Measurements from ENCODE around the gene BMF. TPM values are rescaled to one million over a fixed set of nuclear protein-coding genes. Genes with fewer than 3 reads are reported as not detected.
A peak's percentile ranks its signal among the peaks of the same experiment; 100 is the strongest.
"Not testable (repeated sequence)": the region's sequence is repeated elsewhere in the genome, so short reads cannot be mapped to it uniquely, and the experiment has no call there.

BMF gene, protein sequence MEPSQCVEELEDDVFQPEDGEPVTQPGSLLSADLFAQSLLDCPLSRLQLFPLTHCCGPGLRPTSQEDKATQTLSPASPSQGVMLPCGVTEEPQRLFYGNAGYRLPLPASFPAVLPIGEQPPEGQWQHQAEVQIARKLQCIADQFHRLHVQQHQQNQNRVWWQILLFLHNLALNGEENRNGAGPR
- 7.4 and 10.4 TPM in 2 replicates for total RNA-seq
- 4.9 TPM for polyA plus RNA-seq (2012)

- peak; percentile 99 for DNase-seq (ENCODE audit: low read depth)
Observed at GRCh38 chr15:40108855-40109735, at the start of gene BMF. Gene BMF, minus strand, starts transcription at chr15:40108879. Its CDS starts 2,793 bp downstream, at chr15:40106086.

GRCh38 chr15:40157778-40158447, 49.2 kb upstream of the BMF start:
- no peak for DNase-seq (ENCODE audit: low read depth)

GRCh38 chr15:40155270-40155910, 46.7 kb upstream of the BMF start:
- DNase-seq (ENCODE audit: low read depth), result no peak

DNA sequence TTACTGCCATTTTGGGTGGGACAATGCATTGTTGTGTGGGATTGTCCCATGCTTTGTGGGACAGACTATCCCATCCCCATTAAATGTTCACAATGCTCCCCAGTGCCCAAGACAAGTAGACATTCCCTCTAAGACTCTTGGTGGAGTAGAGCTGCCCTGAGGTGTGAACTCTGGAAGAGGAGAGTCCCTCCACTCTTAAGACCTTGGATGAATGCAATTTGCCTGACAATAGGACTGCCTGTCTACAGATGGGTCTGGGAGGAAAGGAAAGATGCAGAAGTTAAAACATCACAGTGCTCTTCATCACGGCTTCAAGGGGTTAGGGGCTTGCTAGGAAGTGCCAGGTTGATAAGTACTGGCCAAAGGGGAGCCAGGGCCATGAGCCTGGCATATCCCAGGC, 46.1 kb upstream of the BMF start:
- DNase-seq (ENCODE audit: low read depth), result not testable (repeated sequence)

DNA sequence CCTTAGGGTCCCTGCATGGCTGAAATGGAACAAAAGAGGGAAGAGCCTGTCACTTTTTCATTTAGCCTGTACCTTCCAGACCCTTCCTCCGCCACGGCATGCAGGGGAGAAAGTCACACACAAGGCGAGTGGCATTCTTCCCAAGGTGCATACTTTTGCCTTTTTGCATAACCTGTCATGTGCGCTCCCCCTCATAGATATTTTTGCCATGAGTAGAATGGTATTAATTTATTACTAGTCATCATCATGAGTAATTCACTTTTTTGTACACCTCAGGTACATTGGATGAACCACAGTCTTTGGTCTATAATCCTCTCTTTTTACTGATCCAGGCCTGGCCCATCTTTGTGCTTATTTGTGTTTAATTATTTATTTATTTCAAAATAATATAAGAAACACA, 43.3 kb upstream of the BMF start:
- no peak for DNase-seq (ENCODE audit: low read depth)

DNA sequence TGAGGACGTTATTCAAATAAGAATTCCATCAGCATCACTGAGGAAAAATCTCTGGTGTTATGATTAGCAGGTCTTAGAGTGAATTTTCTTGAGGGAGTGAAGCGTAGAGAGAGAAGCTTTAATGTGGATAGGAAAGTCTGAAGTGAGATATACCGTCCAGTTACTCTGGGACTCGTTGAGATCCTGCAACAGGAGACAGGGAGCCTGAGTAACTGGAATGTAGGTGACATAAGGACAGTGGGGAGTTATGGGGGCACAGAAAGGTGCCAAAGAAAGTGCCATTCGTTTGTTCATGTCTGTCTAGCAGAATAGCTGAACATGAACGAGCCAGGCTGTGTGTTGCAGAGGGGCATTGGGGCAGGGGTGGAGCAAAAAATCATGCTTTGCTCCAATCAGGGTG, 42.8 kb upstream of the BMF start:
- no peak for DNase-seq (ENCODE audit: low read depth)

GRCh38 chr15:40150163-40150925, 41.7 kb upstream of the BMF start:
- peak; percentile 99 for DNase-seq (ENCODE audit: low read depth)

- no peak for DNase-seq (ENCODE audit: low read depth)
Observed at GRCh38 chr15:40149339-40149738, 40.7 kb upstream of the BMF start.

DNA sequence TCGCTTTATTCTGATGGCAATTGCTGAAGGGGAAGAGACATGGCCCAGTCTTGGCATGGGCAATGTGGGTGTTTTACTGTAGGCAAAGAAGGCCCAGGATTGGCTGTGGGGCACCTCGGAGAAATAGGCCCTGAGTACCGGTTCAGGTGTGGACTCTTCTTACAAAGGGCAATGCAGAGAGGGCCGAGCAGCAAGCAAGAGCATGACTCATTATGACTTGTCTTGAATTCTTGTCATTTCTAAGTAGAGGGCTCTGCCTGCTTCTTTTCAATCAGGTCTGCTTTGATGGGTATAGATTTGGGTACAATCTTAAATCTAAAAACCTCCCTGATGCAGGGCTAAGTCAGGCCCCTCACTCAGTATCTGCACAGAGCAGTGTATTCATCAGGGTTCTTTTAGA, 37.4 kb upstream of the BMF start:
- DNase-seq (ENCODE audit: low read depth), result no peak

GRCh38 chr15:40142428-40142827, 33.7 kb upstream of the BMF start:
- DNase-seq (ENCODE audit: low read depth), result no peak

DNA sequence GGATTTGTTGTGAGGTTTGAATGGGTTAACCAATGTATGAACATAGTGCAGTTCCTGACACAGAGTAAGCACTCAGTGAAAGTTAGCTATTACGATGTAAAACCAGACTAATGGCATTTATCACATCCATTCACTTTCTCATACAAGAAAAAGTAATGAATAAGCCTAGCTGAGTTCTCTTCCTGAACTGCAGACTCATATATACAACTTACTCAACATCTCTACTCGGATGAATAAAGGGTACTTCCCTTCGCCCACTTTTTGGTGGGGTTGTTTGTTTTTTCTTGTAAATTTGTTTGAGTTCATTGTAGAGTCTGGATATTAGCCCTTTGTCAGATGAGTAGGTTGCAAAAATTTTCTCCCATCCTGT, 29.5 kb upstream of the BMF start:
- DNase-seq (ENCODE audit: low read depth), result not testable (repeated sequence)

DNA sequence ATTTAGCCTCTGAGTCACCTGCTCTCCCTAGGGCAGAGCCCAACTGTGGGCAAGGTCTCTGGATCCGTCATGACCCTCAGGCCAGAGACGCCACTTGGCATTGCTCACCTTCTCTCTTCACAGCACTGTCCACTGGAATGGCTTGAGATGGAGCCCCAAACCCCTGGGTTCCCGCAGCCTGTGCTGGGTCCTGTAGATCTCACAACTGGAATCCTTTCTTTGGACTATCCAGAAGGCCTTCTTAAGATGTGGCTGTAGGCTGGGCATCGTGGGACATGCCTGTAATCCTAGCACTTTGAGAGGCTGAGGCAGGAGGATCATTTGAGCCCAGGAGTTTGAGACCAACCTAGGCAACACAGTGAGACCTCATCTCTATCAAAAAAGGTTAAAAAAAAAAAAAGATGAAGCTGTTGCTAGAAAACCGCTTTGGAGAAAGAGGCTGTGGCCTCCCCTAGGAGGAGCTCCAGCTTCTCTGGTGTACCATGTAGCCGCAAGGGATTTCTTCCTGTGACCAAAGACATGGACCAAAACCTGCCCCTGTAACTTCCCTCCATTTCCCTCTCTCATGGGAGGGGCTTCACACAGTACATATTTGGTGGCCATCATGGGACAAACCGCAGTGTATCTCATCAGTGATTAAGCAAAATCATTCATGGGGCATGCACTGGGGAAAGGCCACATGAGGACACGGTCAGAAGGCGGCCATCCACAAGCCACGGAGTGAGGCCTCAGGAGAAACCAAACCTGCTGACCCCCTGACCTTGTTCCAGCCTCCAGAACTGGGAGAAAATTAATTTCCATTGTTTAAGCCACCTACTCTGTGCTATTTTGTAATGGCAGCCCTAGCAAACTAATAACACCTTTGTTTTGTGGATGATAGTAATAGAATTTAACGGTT, 28.9 kb upstream of the BMF start:
- no peak for DNase-seq (ENCODE audit: low read depth)

- peak; percentile 76 for DNase-seq (ENCODE audit: low read depth)
Observed at GRCh38 chr15:40136470-40137302, 28.0 kb upstream of the BMF start.

DNA sequence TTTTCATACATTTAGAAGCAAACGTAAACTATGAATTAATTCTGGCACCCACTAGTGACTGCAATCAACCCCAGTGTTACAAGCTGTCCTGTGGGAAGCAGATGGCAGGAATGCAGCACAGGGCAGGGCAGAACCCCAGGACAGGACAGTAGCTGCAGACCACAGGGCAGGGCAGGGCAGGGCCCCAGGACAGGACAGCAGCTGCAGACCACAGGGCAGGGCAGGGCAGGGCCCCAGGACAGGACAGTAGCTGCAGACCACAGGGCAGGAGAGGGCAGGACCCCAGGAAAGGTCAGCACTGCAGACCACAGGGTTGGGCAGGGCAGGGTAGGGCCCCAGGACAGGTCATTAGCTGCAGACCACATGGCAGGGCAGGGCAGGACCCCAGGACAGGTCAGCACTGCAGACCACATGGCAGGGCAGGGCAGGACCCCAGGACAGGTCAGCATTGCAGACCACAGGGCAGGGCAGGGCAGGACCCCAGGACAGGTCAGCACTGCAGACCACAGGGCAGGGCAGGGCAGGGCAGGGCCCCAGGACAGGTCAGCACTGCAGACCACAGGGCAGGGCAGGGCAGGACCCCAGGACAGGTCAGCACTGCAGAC, 27.3 kb upstream of the BMF start:
- peak; percentile 84 for DNase-seq (ENCODE audit: low read depth)

GRCh38 chr15:40134885-40135284, 26.2 kb upstream of the BMF start:
- DNase-seq (ENCODE audit: low read depth), result peak; percentile 28

DNA sequence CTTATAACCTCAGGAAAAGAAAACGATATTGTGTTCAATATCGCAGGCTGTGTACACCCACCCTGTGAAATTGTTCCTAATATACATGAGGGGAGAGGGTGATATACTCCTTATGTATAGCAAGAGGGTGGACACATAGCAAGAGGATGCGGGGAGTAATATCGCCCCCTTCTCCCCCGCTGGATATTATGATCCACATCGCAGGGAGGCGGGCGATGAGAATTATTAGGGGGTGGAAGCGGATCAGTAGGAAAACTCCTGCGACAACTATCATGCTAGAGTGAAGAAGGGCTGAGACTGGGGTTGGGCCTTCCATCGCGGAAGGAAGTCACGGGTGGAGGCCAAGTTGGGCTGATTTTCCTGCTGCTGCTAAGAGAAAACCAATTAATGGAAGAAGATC, 24.9 kb upstream of the BMF start:
- DNase-seq (ENCODE audit: low read depth), result no peak

- no peak for DNase-seq (ENCODE audit: low read depth)
Observed at GRCh38 chr15:40130799-40131502, 22.3 kb upstream of the BMF start.

DNA sequence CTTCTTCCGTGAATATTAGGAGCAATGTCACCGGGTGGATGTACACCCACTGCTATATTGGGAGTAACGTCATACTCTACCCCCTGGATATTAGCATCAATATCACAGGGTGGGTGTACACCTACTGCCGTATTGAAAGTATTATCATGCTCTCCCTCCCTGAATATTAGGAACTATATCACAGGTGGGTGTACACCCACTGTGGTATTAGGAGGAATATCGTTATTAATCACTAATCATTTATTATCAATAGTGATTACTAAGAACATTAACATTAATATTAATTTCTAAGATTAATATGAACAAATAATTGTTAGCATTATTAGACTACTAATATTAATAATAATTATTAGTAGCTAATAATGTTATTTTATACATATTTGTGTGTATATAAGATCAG, 21.4 kb upstream of the BMF start:
- DNase-seq (ENCODE audit: low read depth), result no peak
